Esophagus mucosa (tissue), 1 donor: ENCODE data around the gene KIF16B. TPM values are rescaled to one million over a fixed set of nuclear protein-coding genes. Genes with fewer than 3 reads are reported as not detected.

Experiments used
- ATAC-seq: fragments of 200-7000 bp; cut with Tn5 transposase; one replicate; pipeline ENCODE4 v1.9.1; 2020
- total RNA-seq: library from RNA; stranded (reverse); gene quantifications from one replicate; pipeline ENCODE4 v1.2.4, GENCODE V29; 2023
- donor health status: DM: yes; HTN: yes; CAD: no.

Gene KIF16B
- total RNA-seq, 1 donor from 2014 or later, result 12.7 TPM

- peak; percentile 80 for ATAC-seq
Observed at GRCh38 chr20:16517946-16518783, 55.1 kb downstream of the KIF16B start.

- ATAC-seq, result no peak
Observed at GRCh38 chr20:16516794-16517193, 56.5 kb downstream of the KIF16B start.

GRCh38 chr20:16515046-16515445, 58.2 kb downstream of the KIF16B start:
- ATAC-seq, result no peak

- ATAC-seq, result no peak
Observed at GRCh38 chr20:16514140-16514539, 59.1 kb downstream of the KIF16B start.

GRCh38 chr20:16505894-16506293, 67.4 kb downstream of the KIF16B start:
- no peak for ATAC-seq

- no peak for ATAC-seq
Observed at GRCh38 chr20:16501301-16501700, 71.9 kb downstream of the KIF16B start.

- ATAC-seq, result no peak
Observed at GRCh38 chr20:16500197-16500596, 73.1 kb downstream of the KIF16B start.

- no peak for ATAC-seq
Observed at GRCh38 chr20:16498526-16499253, 74.6 kb downstream of the KIF16B start.

GRCh38 chr20:16497896-16498295, 75.4 kb downstream of the KIF16B start:
- ATAC-seq, result no peak

GRCh38 chr20:16493486-16493885, 79.8 kb downstream of the KIF16B start:
- ATAC-seq, result no peak

- ATAC-seq, result no peak
Observed at GRCh38 chr20:16491294-16491905, 81.8 kb downstream of the KIF16B start.

GRCh38 chr20:16490696-16491095, 82.6 kb downstream of the KIF16B start:
- ATAC-seq, result no peak

- no peak for ATAC-seq
Observed at GRCh38 chr20:16488616-16489015, 84.6 kb downstream of the KIF16B start.

GRCh38 chr20:16488086-16488485, 85.2 kb downstream of the KIF16B start:
- no peak for ATAC-seq

GRCh38 chr20:16486532-16486931, 86.7 kb downstream of the KIF16B start:
- ATAC-seq, result no peak

GRCh38 chr20:16485401-16485800, 87.8 kb downstream of the KIF16B start:
- no peak for ATAC-seq

GRCh38 chr20:16483024-16483423, 90.2 kb downstream of the KIF16B start:
- ATAC-seq, result no peak

GRCh38 chr20:16481977-16482376, 91.3 kb downstream of the KIF16B start:
- no peak for ATAC-seq

- ATAC-seq, result peak; percentile 78
Observed at GRCh38 chr20:16479666-16480065, 93.6 kb downstream of the KIF16B start.

GRCh38 chr20:16477632-16478031, 95.6 kb downstream of the KIF16B start:
- ATAC-seq, result no peak

- peak; percentile 61 for ATAC-seq
Observed at GRCh38 chr20:16476032-16476431, 97.2 kb downstream of the KIF16B start.

- no peak for ATAC-seq
Observed at GRCh38 chr20:16475225-16475624, 98.0 kb downstream of the KIF16B start.

GRCh38 chr20:16474363-16474762, 98.9 kb downstream of the KIF16B start:
- no peak for ATAC-seq
